GM23338 (cell line): ENCODE measurements around the gene DCAF5. TPM values are rescaled to one million over a fixed set of nuclear protein-coding genes. Genes with fewer than 3 reads are reported as not detected.

Experiments used
- EZH2 ChIP-seq: fragments of 200-600 bp; sonication (generic); IDR thresholded peaks from one replicate; pipeline ENCODE4 v1.8.0; 2017; ENCODE audit warnings: antibody characterized with exemption, mild to moderate bottlenecking, low read depth; ENCODE audit not compliant: unreplicated experiment
- EZH2phosphoT487 ChIP-seq: fragments of 200-600 bp; sonication (generic); IDR thresholded peaks from one replicate; pipeline ENCODE4 v1.8.1; 2018; ENCODE audit warnings: antibody characterized with exemption; ENCODE audit not compliant: unreplicated experiment
- JUNB ChIP-seq: IDR thresholded peaks from one replicate; pipeline ENCODE4 v1.6.1; 2016; ENCODE audit warnings: antibody characterized with exemption; ENCODE audit not compliant: unreplicated experiment
- NANOG ChIP-seq: IDR thresholded peaks from 2 replicates; pipeline ENCODE4 v1.6.1; 2016; ENCODE audit warnings: antibody characterized with exemption, borderline replicate concordance
- STAT1 ChIP-seq: IDR thresholded peaks from one replicate; pipeline ENCODE4 v1.6.1; 2016; ENCODE audit warnings: antibody characterized with exemption; ENCODE audit not compliant: unreplicated experiment
- ZNF331 ChIP-seq: fragments of 250-450 bp; sonication (Bioruptor Pico); IDR thresholded peaks from 2 replicates; pipeline ENCODE4 v1.5.0; 2020; ENCODE audit warnings: low read depth, mild to moderate bottlenecking, moderate library complexity
- polyA plus RNA-seq: library from polyadenylated mRNA; unstranded; fragments of >200 nt; fragmentation: Nextera tagmentation; extraction: Ambion mirVana; gene quantifications from 2 replicates; pipeline ENCODE4 v1.2.1, GENCODE V29; 2016
- total RNA-seq: library from RNA; depleted of rRNA; stranded (reverse); fragments of >200 nt; shearing (Covaris generic); gene quantifications from 2 replicates; pipeline ENCODE4 v1.2.3, GENCODE V29; 2014
- TF ChIP-seq, protein P1 (sequence below): fragments of 250-450 bp; sonication (Bioruptor Pico); IDR thresholded peaks from 2 replicates; pipeline ENCODE4 v1.5.0; 2020; ENCODE audit warnings: mild to moderate bottlenecking, moderate library complexity
- TF ChIP-seq, protein P2 (sequence below): IDR thresholded peaks from one replicate; pipeline ENCODE4 v1.6.1; 2018; ENCODE audit warnings: antibody characterized with exemption; ENCODE audit not compliant: unreplicated experiment

The DCAF5 gene
- total and polyA plus RNA-seq, 2 experiments from 2014 or later, result 14.0 to 15.2 TPM

DNA sequence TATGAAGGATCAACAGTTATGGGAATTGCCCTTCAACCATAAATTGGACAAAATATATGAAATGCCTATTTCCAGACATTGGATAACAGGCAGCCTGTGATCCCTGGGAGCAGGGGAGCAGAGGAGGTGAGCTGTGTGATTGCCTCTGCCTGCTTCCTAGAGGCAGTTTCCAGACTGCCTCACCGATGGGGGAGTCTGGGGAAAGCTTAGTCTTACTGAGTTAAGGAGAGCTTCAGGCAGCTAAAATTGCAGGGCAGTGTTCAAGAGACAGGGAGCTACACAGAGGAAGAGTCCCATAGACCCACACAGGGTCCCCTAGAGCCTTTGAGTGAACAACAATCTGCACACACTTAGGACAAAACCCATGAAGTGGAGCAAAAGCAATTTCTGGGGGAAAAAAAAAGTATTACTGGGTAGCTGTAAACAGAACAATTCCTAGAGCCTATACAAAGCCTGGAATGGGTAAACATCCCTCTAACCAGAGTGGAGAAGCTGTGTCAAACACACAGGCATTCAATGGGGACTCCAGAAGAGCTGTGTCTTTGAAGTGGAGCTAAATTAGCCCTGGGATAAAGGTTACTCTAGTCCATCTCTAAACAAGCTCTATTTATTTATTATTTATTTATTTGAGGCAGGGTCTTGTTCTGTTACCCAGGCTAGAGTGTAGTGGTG is 125.5 kb downstream of the DCAF5 start (continued):
- TF ChIP-seq, protein P1, sequence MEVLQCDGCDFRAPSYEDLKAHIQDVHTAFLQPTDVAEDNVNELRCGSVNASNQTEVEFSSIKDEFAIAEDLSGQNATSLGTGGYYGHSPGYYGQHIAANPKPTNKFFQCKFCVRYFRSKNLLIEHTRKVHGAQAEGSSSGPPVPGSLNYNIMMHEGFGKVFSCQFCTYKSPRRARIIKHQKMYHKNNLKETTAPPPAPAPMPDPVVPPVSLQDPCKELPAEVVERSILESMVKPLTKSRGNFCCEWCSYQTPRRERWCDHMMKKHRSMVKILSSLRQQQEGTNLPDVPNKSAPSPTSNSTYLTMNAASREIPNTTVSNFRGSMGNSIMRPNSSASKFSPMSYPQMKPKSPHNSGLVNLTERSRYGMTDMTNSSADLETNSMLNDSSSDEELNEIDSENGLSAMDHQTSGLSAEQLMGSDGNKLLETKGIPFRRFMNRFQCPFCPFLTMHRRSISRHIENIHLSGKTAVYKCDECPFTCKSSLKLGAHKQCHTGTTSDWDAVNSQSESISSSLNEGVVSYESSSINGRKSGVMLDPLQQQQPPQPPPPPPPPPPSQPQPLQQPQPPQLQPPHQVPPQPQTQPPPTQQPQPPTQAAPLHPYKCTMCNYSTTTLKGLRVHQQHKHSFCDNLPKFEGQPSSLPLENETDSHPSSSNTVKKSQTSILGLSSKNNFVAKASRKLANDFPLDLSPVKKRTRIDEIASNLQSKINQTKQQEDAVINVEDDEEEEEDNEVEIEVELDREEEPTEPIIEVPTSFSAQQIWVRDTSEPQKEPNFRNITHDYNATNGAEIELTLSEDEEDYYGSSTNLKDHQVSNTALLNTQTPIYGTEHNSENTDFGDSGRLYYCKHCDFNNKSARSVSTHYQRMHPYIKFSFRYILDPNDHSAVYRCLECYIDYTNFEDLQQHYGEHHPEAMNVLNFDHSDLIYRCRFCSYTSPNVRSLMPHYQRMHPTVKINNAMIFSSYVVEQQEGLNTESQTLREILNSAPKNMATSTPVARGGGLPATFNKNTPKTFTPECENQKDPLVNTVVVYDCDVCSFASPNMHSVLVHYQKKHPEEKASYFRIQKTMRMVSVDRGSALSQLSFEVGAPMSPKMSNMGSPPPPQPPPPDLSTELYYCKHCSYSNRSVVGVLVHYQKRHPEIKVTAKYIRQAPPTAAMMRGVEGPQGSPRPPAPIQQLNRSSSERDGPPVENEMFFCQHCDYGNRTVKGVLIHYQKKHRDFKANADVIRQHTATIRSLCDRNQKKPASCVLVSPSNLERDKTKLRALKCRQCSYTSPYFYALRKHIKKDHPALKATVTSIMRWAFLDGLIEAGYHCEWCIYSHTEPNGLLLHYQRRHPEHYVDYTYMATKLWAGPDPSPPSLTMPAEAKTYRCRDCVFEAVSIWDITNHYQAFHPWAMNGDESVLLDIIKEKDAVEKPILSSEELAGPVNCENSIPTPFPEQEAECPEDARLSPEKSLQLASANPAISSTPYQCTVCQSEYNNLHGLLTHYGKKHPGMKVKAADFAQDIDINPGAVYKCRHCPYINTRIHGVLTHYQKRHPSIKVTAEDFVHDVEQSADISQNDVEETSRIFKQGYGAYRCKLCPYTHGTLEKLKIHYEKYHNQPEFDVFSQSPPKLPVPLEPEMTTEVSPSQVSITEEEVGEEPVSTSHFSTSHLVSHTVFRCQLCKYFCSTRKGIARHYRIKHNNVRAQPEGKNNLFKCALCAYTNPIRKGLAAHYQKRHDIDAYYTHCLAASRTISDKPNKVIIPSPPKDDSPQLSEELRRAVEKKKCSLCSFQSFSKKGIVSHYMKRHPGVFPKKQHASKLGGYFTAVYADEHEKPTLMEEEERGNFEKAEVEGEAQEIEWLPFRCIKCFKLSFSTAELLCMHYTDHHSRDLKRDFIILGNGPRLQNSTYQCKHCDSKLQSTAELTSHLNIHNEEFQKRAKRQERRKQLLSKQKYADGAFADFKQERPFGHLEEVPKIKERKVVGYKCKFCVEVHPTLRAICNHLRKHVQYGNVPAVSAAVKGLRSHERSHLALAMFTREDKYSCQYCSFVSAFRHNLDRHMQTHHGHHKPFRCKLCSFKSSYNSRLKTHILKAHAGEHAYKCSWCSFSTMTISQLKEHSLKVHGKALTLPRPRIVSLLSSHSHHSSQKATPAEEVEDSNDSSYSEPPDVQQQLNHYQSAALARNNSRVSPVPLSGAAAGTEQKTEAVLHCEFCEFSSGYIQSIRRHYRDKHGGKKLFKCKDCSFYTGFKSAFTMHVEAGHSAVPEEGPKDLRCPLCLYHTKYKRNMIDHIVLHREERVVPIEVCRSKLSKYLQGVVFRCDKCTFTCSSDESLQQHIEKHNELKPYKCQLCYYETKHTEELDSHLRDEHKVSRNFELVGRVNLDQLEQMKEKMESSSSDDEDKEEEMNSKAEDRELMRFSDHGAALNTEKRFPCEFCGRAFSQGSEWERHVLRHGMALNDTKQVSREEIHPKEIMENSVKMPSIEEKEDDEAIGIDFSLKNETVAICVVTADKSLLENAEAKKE, result no peak
- TF ChIP-seq EZH2phosphoT487, result no peak
- no peak for TF ChIP-seq NANOG
- no peak for TF ChIP-seq EZH2
- TF ChIP-seq ZNF331, result no peak
- no peak for TF ChIP-seq JUNB
- TF ChIP-seq, protein P2, sequence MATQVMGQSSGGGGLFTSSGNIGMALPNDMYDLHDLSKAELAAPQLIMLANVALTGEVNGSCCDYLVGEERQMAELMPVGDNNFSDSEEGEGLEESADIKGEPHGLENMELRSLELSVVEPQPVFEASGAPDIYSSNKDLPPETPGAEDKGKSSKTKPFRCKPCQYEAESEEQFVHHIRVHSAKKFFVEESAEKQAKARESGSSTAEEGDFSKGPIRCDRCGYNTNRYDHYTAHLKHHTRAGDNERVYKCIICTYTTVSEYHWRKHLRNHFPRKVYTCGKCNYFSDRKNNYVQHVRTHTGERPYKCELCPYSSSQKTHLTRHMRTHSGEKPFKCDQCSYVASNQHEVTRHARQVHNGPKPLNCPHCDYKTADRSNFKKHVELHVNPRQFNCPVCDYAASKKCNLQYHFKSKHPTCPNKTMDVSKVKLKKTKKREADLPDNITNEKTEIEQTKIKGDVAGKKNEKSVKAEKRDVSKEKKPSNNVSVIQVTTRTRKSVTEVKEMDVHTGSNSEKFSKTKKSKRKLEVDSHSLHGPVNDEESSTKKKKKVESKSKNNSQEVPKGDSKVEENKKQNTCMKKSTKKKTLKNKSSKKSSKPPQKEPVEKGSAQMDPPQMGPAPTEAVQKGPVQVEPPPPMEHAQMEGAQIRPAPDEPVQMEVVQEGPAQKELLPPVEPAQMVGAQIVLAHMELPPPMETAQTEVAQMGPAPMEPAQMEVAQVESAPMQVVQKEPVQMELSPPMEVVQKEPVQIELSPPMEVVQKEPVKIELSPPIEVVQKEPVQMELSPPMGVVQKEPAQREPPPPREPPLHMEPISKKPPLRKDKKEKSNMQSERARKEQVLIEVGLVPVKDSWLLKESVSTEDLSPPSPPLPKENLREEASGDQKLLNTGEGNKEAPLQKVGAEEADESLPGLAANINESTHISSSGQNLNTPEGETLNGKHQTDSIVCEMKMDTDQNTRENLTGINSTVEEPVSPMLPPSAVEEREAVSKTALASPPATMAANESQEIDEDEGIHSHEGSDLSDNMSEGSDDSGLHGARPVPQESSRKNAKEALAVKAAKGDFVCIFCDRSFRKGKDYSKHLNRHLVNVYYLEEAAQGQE, result no peak
- TF ChIP-seq STAT1, result no peak
